Erythroblast (primary cell): Measurements from ENCODE around the gene LDLRAD4.

ENCODE experiments used
- DNase-seq, 2 experiments: peaks; one replicate each; lab custom pipeline; 2025; lab: John Stamatoyannopoulos, UW
- GATA1 ChIP-seq: IDR thresholded peaks from 2 replicates; pipeline ENCODE4 v1.6.1; 2011; ENCODE audit warnings: low read depth, mild to moderate bottlenecking, control low read depth, low read length, moderate library complexity
- POLR2A ChIP-seq: IDR thresholded peaks from 2 replicates; pipeline ENCODE4 v1.6.1; 2011; ENCODE audit warnings: mild to moderate bottlenecking, low read length

Gene LDLRAD4

DNA sequence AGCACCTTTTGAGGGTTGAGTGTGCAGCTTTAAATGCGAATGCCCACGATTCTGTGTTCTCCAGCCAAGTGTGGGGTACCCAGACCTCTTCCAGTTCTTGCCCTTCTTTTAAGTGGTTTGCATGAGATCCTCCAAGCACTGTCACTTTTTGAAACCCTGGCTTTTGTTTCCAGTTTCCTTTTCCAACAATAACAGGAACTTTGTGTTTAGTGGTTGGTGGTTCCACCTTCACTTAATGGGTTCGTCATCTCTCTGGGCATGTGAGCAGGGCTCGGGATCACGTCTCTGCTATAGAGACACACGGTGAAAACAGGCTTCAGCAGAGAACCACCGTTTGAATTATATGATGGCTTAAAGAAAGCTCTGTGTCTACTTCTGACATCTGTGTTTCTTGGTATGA is 197.6 kb downstream of the LDLRAD4 start:
- TF ChIP-seq POLR2A (no peak), GATA1 (no peak)
- DNase-seq = no peak

- DNase-seq = no peak
- no peak for TF ChIP-seq POLR2A
These were observed 198.3 kb downstream of the LDLRAD4 start for GRCh38 chr18:13416848-13417247.

DNA sequence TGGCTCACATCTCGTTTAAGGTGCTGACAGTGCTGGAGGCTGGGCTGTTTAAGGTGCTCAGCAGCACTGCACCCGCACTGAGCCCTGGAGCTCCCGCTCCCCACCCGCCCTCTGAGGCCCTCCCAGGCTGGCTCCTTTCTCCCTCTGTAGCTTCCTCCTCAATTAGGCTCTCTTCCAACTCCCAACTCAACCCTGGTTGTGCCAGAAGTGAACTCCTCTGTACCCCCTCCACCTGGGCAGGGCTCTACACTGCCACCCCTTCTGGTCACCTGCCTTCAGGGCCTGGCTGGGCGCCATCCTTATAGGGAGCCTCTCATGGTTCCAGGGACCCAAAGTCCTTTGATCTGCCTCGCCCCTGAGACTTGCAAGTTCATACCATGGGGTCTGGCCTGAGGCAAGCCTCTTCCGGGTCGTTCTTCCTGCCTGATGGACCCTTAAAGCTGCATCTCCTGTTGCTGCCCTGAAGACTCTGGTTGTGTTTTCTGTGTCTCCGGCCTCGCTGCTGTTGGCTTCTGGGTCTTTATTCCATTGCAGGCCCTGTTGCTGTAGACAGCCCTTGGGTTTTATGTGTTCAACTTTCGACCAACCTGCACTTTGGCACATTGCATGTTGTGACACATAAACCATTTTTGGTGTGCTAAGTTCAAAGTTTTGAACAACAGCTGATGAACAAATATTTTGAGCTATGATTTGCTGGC is 199.6 kb downstream of the LDLRAD4 start:
- no peak for DNase-seq
- TF ChIP-seq POLR2A (no peak), GATA1 (no peak)

GRCh38 chr18:13420969-13421686 is 202.6 kb downstream of the LDLRAD4 start:
- no peak for DNase-seq

DNA sequence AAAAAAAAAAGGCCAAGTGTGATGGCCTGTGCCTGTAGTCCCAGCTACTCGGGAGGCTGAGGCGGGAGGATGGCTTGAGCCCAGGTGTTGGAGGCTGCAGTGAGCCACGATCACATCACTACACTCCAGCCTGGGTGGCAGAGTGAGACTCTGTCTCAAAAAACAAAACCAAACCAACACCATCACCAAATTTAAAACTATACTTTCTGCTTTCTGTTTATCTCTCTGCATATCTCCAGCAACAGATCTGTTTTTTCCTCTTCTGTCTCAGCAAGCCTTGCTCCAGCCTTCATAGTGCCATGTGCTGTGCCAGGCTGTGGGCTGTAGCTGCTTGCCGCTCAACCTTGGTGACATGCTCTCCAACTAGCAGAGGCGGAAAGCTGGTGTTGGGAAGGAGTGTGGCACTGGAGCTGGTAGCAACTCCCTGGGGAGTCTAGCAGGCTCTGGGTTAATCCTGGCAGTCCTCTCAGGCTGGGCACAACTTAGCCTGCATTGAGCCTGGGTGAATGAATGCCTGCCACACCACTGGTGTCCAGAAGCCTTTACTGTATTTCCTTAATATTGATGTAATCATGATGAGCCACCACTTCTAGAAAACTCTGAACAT is 204.1 kb downstream of the LDLRAD4 start:
- no peak for DNase-seq
- TF ChIP-seq GATA1 = no peak

More at GRCh38 chr18:13420969-13421686, 202.6 kb downstream of the LDLRAD4 start:
- TF ChIP-seq POLR2A (no peak), GATA1 (no peak)

- TF ChIP-seq GATA1 = no peak
- DNase-seq = no peak
These were observed 204.8 kb downstream of the LDLRAD4 start for GRCh38 chr18:13423352-13423751.

GRCh38 chr18:13424363-13424762 is 205.8 kb downstream of the LDLRAD4 start:
- TF ChIP-seq POLR2A (no peak), GATA1 (no peak)
- no peak for DNase-seq

DNA sequence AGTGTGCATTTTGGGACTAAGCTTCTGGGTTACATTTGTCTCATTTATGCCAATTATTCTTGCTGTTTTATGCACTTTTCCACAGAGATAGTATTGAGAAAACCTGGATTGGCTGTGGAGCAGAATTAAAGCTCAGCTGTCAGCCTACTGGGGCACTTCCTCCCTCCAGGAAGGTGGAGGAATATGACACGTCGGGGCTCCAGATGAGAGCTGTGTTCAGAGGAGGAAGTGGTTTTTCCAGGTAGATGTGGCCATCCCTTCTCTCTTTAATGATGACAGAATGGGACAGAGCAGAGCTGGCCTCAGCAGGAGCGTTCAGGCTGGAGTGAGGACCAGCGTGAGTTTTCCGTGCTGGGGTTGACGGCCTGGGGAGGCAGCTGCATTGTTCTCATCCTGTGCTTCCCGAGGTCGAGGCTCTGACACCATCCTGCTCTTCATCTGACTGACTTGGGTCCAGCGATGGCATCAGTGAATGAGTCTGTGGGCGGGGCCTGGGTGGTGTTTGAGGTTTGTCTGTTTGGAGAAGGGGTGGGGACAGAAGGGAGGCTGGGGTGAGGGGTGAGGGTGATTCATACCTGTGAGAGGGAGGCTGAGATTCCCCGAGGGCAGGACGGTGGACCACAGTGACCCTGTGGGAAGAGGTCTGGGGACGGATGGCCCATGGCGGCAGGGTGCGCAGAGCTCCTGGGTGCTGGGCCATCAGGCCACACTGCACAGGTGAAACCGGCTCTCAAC is 207.0 kb downstream of the LDLRAD4 start:
- TF ChIP-seq GATA1 (no peak), POLR2A (no peak)
- DNase-seq = no peak

DNA sequence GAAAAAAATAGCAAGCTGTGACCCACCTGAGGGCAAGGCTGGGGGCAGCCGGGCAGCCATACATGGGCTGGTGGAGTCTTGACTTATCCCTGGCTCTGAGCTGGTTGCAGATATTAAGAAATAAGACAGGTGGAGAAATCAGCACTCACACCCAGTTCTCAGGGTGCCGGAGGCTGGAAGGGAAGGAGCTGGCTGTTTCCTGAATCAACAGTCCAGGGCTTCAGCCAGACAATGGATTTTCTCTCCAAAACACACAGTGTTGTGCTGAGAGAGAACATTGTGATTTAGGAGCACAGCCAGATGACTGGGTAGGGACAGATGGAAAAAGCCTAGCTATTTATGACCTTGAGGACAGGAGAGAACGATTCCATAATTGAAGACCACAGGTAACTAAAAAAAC is 208.8 kb downstream of the LDLRAD4 start:
- TF ChIP-seq POLR2A (no peak), GATA1 (no peak)
- no peak for DNase-seq

GRCh38 chr18:13428319-13428718 is 209.8 kb downstream of the LDLRAD4 start:
- no peak for DNase-seq
- TF ChIP-seq GATA1 (no peak), POLR2A (no peak)

DNA sequence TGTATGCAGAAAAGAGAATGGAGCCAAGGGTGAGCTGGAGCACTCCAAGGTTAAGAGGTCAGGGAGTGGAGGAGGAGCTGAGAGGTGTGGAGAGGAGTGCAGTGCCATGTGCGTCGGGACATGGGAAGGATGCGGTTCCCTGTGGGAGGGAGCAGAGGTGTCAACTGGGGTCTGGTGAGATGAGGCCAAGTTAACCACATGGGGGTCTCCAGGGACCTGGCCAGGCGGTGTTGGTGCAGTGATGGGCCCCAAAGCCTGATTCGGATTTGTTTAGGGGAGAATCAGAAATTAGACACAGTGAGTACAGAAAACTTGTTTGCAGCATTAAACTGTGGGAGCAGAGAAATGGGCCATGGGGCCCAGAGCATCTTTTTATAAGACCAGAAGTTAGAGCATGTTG is 210.5 kb downstream of the LDLRAD4 start:
- DNase-seq = no peak
- no peak for TF ChIP-seq POLR2A
- no peak for TF ChIP-seq GATA1

DNA sequence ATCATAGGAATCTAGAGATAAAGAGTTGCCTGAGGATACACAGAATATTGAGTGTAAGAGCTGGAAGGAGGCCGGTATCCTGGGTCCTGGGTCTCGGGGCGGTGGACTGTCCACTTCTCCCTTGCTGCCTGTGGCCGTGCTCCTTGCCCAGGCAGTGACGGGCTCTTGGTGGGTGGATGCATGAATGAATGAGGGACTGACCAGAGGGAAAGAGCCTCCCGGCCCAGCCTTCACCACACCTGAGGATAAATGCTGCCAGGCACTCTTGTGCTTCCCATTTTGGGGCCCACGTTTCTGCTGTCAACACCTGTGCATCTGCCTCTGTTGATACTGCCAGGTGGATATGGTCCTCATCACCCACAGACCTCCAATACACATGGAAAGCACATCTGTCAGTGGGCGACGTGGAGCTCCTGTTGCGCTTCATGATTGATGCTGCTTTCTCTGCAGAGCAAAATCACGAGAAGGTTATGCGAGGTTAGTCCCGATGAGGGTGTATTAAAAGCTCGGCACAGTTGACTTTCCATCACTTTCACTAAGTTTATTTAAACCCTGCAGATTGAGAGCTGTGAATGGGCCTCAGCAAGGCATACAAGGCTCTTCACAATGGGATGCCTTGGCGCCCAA is 211.4 kb downstream of the LDLRAD4 start:
- DNase-seq = no peak
- TF ChIP-seq POLR2A (no peak), GATA1 (no peak)

- no peak for DNase-seq
- TF ChIP-seq POLR2A = no peak
- no peak for TF ChIP-seq GATA1
These were observed 212.1 kb downstream of the LDLRAD4 start for GRCh38 chr18:13430663-13431062.

DNA sequence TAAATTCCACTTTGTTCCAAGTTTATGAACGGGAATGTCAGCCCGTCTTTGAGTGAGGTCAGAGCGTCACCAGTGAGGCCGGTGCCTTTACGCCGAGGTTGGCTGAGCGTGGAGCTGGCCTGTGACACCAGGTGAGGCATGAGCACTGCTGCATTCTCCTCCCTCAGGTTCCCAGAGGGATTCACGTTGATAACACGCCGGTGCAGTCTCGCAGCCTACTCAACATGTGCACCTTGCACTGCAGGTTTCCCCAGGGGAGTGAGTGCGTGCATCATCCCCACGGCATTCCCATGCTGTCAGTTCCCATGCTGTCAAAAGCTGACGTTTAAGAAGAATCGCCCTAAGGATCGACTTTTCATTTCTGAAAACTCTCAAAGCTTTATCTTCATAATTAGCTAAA is 213.3 kb downstream of the LDLRAD4 start:
- TF ChIP-seq GATA1 = no peak
- no peak for TF ChIP-seq POLR2A
- no peak for DNase-seq
